Activated CD4-positive, alpha-beta T cell treated with anti-CD3 and anti-CD28 coated beads for 24 hours (primary cell): ENCODE results near the gene MAP2K5.

ENCODE experiments used
- DNase-seq, 2 donors: peaks; one replicate each; pipeline ENCODE4 v3.0.0-alpha.2; 2020; ENCODE audit warnings: low read depth in 2 of 2

The MAP2K5 gene

GRCh38 chr15:67806536-67806935, 264.0 kb downstream of the MAP2K5 start:
- DNase-seq = no peak

GRCh38 chr15:67807141-67807540, 264.6 kb downstream of the MAP2K5 start:
- no peak for DNase-seq

- DNase-seq = no peak
Measured at GRCh38 chr15:67807836-67808235, 265.3 kb downstream of the MAP2K5 start.

GRCh38 chr15:67808821-67809220, 266.3 kb downstream of the MAP2K5 start:
- no peak for DNase-seq

- DNase-seq = no peak
Measured at GRCh38 chr15:67809441-67809840, 266.9 kb downstream of the MAP2K5 start.

GRCh38 chr15:67809866-67810265, 267.4 kb downstream of the MAP2K5 start:
- DNase-seq = no peak

GRCh38 chr15:67812241-67812644, 269.7 kb downstream of the MAP2K5 start:
- DNase-seq = no peak

GRCh38 chr15:67813104-67813634, 270.7 kb downstream of the MAP2K5 start:
- DNase-seq = no peak

- DNase-seq = no peak
Measured at GRCh38 chr15:67815036-67815592, 272.6 kb downstream of the MAP2K5 start.

- DNase-seq = no peak
Measured at GRCh38 chr15:67816668-67817067, 274.2 kb downstream of the MAP2K5 start.

GRCh38 chr15:67818464-67818863, 276.0 kb downstream of the MAP2K5 start:
- DNase-seq = no peak

GRCh38 chr15:67819636-67820035, 277.1 kb downstream of the MAP2K5 start:
- DNase-seq = no peak

- no peak for DNase-seq
Measured at GRCh38 chr15:67820122-67820991, 277.9 kb downstream of the MAP2K5 start.

- DNase-seq = no peak
Measured at GRCh38 chr15:67820992-67821783, 278.7 kb downstream of the MAP2K5 start.

- no peak for DNase-seq
Measured at GRCh38 chr15:67821784-67822440, 279.4 kb downstream of the MAP2K5 start.

GRCh38 chr15:67822537-67823313, 280.2 kb downstream of the MAP2K5 start:
- DNase-seq = no peak

GRCh38 chr15:67823314-67824196, 281.1 kb downstream of the MAP2K5 start:
- no peak for DNase-seq

- no peak for DNase-seq
Measured at GRCh38 chr15:67824197-67824968, 281.9 kb downstream of the MAP2K5 start.
